Measurements from ENCODE around the gene TOM1L2.

Gene TOM1L2

GRCh38 chr17:17806611-17807274, 165.5 kb downstream of the TOM1L2 start:
- DNase-seq (ENCODE audit: low spot score) = no peak

GRCh38 chr17:17806035-17806434, 166.2 kb downstream of the TOM1L2 start:
- DNase-seq (ENCODE audit: low spot score) = no peak

- no peak for DNase-seq (ENCODE audit: low spot score)
Measured at GRCh38 chr17:17805575-17805974, 166.6 kb downstream of the TOM1L2 start.

- no peak for DNase-seq (ENCODE audit: low spot score)
Measured at GRCh38 chr17:17804007-17804406, 168.2 kb downstream of the TOM1L2 start.

GRCh38 chr17:17801800-17802481, 170.3 kb downstream of the TOM1L2 start:
- no peak for DNase-seq (ENCODE audit: low spot score)

- no peak for DNase-seq (ENCODE audit: low spot score)
Measured at GRCh38 chr17:17800504-17801021, 171.6 kb downstream of the TOM1L2 start.

GRCh38 chr17:17798573-17799255, 173.5 kb downstream of the TOM1L2 start:
- DNase-seq (ENCODE audit: low spot score) = no peak

GRCh38 chr17:17798010-17798556, 174.1 kb downstream of the TOM1L2 start:
- DNase-seq (ENCODE audit: low spot score) = no peak

GRCh38 chr17:17797119-17797809, 174.9 kb downstream of the TOM1L2 start:
- DNase-seq (ENCODE audit: low spot score) = no peak

- no peak for DNase-seq (ENCODE audit: low spot score)
Measured at GRCh38 chr17:17796787-17797061, 175.5 kb downstream of the TOM1L2 start.

- no peak for DNase-seq (ENCODE audit: low spot score)
Measured at GRCh38 chr17:17795946-17796786, 176.0 kb downstream of the TOM1L2 start.

- DNase-seq (ENCODE audit: low spot score) = no peak
Measured at GRCh38 chr17:17795296-17795695, 176.9 kb downstream of the TOM1L2 start.

- DNase-seq (ENCODE audit: low spot score) = no peak
Measured at GRCh38 chr17:17794382-17794781, 177.8 kb downstream of the TOM1L2 start.
